Esophagus squamous epithelium (tissue), 4 donors: Measurements from ENCODE around the gene SYNRG.

Experiments
- CTCF ChIP-seq, 6 experiments: fragments of 450-650 bp in 4 of 6; fragments of 200-600 bp in 2 of 6; sonication (generic) in 2 of 6; IDR thresholded peaks; one replicate each; pipeline ENCODE4 v1.5.1; 2016 to 2019; ENCODE audit warnings: antibody characterized with exemption in 6 of 6, mild to moderate bottlenecking in 4 of 6, moderate library complexity in 4 of 6
- POLR2A ChIP-seq, 4 donors: fragments of 450-650 bp; IDR thresholded peaks; one replicate each; pipeline ENCODE4 v1.6.1; 2017; ENCODE audit warnings: antibody characterized with exemption in 4 of 4, mild to moderate bottlenecking in 4 of 4, moderate library complexity in 3 of 4

GRCh38 chr17:37607637-37608331, 1.4 kb downstream of the SYNRG start:
- TF ChIP-seq CTCF (IDR thresholded peaks at IDR 0.05) (no peak), POLR2A (IDR thresholded peaks at IDR 0.05) (no peak)
